Endothelial cell of umbilical vein (primary cell): Measurements from ENCODE around the gene C1QTNF5. TPM values are rescaled to one million over a fixed set of nuclear protein-coding genes. Genes with fewer than 3 reads are reported as not detected.
A peak's percentile ranks its signal among the peaks of the same experiment; 100 is the strongest.

Source experiments
- BruUV-seq: library from RNA; stranded (reverse); fragments of 400-500 nt; replicated peaks from 2 replicates; lab custom pipeline; 2021; lab: Mats Ljungman, UMichigan
- CTCF ChIA-PET: fragments of 300-600, 350-600 bp; sonication (Branson Sonifier 250); formaldehyde crosslinking; loops from one replicate; lab custom pipeline; 2021; ENCODE audit warnings: antibody characterized with exemption, inconsistent platforms; lab: Charles Lee
- POLR2A ChIA-PET: fragments of 300-600, 350-600 bp; sonication (Branson Sonifier 250); formaldehyde crosslinking; loops from one replicate; lab custom pipeline; 2021; ENCODE audit warnings: antibody characterized with exemption, inconsistent platforms; lab: Charles Lee
- DNase-seq: peaks from one replicate; pipeline ENCODE4 v3.0.0-alpha.2; 2011; ENCODE audit warnings: low read depth, low spot score
- FAIRE-seq: peaks from 2 replicates; lab custom pipeline; 2011; peaks lifted over from hg19 to GRCh38; lab: Jason Lieb, UNC
- H2AFZ ChIP-seq: 2 replicates; pipeline ENCODE4 v1.6.0; 2012; ENCODE audit warnings: low read depth, low read length, control low read depth, inconsistent platforms
- H3K27ac ChIP-seq: 2 replicates; pipeline ENCODE4 v1.5.1; 2011; ENCODE audit warnings: low read depth, mild to moderate bottlenecking, control low read depth, low read length, moderate library complexity; ENCODE audit not compliant: insufficient read depth
- H3K27me3 ChIP-seq, 2 experiments: 2 replicates each; pipeline versions ENCODE4 v1.6.0 to v1.6.1; 2011; ENCODE audit warnings: low read length in 2 of 2, mixed read lengths in 1 of 2; ENCODE audit not compliant: control insufficient read depth in 2 of 2, insufficient read depth in 2 of 2
- H3K36me3 ChIP-seq, 2 experiments: 2 replicates in 1 of 2; 3 replicates in 1 of 2; pipeline ENCODE4 v1.5.1; 2011; ENCODE audit warnings: low read length in 2 of 2, mild to moderate bottlenecking in 1 of 2, moderate library complexity in 1 of 2; ENCODE audit not compliant: control insufficient read depth in 2 of 2, insufficient read depth in 2 of 2; ENCODE audit errors: extremely low read depth in 1 of 2
- H3K4me1 ChIP-seq: 3 replicates; pipeline ENCODE4 v1.5.1; 2011; ENCODE audit warnings: mild to moderate bottlenecking, low read length; ENCODE audit not compliant: control insufficient read depth, insufficient read depth; ENCODE audit errors: extremely low read depth
- H3K4me2 ChIP-seq: 2 replicates; pipeline ENCODE4 v1.6.1; 2011; ENCODE audit warnings: low read length, control low read depth, mixed read lengths; ENCODE audit not compliant: insufficient read depth
- H3K4me3 ChIP-seq, 3 experiments: fragments of 200-600 bp in 1 of 3; sonication (generic), shearing (Covaris generic) in 1 of 3; replicated peaks in 1 of 3; 2 replicates each; pipeline ENCODE4 v1.5.1; 2011 to 2016; ENCODE audit warnings: control low read depth in 3 of 3, low read length in 3 of 3, mild to moderate bottlenecking in 2 of 3, inconsistent platforms in 1 of 3, low read depth in 1 of 3, moderate library complexity in 1 of 3; ENCODE audit not compliant: insufficient read depth in 1 of 3
- H3K79me2 ChIP-seq: 2 replicates; pipeline ENCODE4 v1.6.0; 2012; ENCODE audit warnings: low read length, inconsistent platforms; ENCODE audit not compliant: control insufficient read depth, insufficient read depth
- H3K9ac ChIP-seq: replicated peaks from 2 replicates; pipeline ENCODE3; 2011; ENCODE audit warnings: low read length, control low read depth; ENCODE audit not compliant: insufficient read depth; ENCODE audit errors: extremely low read depth
- H3K9me1 ChIP-seq: replicated peaks from 3 replicates; pipeline ENCODE4 v1.6.0; 2011; ENCODE audit warnings: mild to moderate bottlenecking, low read length; ENCODE audit not compliant: control insufficient read depth, insufficient read depth; ENCODE audit errors: extremely low read depth
- H3K9me3 ChIP-seq: replicated peaks from 2 replicates; pipeline ENCODE4 v1.5.1; 2012; ENCODE audit warnings: low read length, inconsistent platforms; ENCODE audit not compliant: control insufficient read depth, insufficient read depth
- H4K20me1 ChIP-seq: replicated peaks from 2 replicates; pipeline ENCODE3; 2011; ENCODE audit warnings: mild to moderate bottlenecking, low read length; ENCODE audit not compliant: control insufficient read depth, insufficient read depth; ENCODE audit errors: extremely low read depth
- EZH2 ChIP-seq: IDR thresholded peaks from 2 replicates; pipeline ENCODE4 v1.6.1; 2012; ENCODE audit warnings: borderline replicate concordance, low read depth, mild to moderate bottlenecking, moderate library complexity, low read length, inconsistent platforms; ENCODE audit not compliant: severe bottlenecking
- FOS ChIP-seq: IDR thresholded peaks from 2 replicates; pipeline ENCODE4 v1.6.1; 2011; ENCODE audit warnings: mild to moderate bottlenecking, low read length, moderate library complexity, borderline replicate concordance; ENCODE audit not compliant: insufficient read depth
- JUN ChIP-seq: IDR thresholded peaks from 2 replicates; pipeline ENCODE4 v1.6.1; 2011; ENCODE audit warnings: borderline replicate concordance, low read depth; ENCODE audit not compliant: insufficient read length, insufficient read depth
- MAX ChIP-seq: IDR thresholded peaks from 2 replicates; pipeline ENCODE4 v1.6.1; 2011; ENCODE audit not compliant: insufficient read depth, insufficient read length
- POLR2A ChIP-seq: IDR thresholded peaks from 2 replicates; pipeline ENCODE4 v1.6.1; 2012; ENCODE audit warnings: low read depth, mild to moderate bottlenecking, control low read depth, low read length
- POLR2AphosphoS5 ChIP-seq: IDR thresholded peaks from 2 replicates; pipeline ENCODE4 v1.6.1; 2012; ENCODE audit warnings: low read depth, mild to moderate bottlenecking, control low read depth, low read length, moderate library complexity; ENCODE audit not compliant: insufficient read depth
- dilution Hi-C: fragments of 300-500 bp; cut with MboI; formaldehyde crosslinking; loops from one replicate; pipeline ENCODE4 v1.15.0; 2019; ENCODE audit warnings: low sequenced_read_pairs; ENCODE audit not compliant: extremely low pct_ligation_motif_present
- intact Hi-C: fragments of 100-400 bp; cut with micrococcal nuclease; formaldehyde crosslinking; loops from one replicate; pipeline ENCODE4 v1.10.0; 2022
- polyA plus RNA-seq, 4 experiments: library from polyadenylated mRNA; depleted of rRNA in 3 of 4; stranded (reverse) in 3 of 4; unstranded in 1 of 4; fragments of >200 nt; gene quantifications; 2 replicates each; pipeline versions ENCODE4 v1.2.1 to v1.2.3, GENCODE V29; 2011 to 2012; ENCODE audit warnings: missing spikeins in 1 of 4
- total RNA-seq: library from RNA; stranded (reverse); gene quantifications from 2 replicates; pipeline ENCODE4 v1.2.3, GENCODE V29; 2021

The C1QTNF5 gene
- total and polyA plus RNA-seq, 2 donors (not counting 3 experiments of a cell fraction or from before 2014, with no cell fraction given): 126 to 201 TPM

GRCh38 chr11:119320776-119321524, 19.7 kb downstream of the C1QTNF5 start:
- no peaks in the 10 kb centered on the region for H3K36me3 ChIP-seq
- peak overlapping the region; percentile 63 for H2AFZ ChIP-seq
- H3K9me1 ChIP-seq: no peaks in the 10 kb centered on the region
- no peaks in the 10 kb centered on the region for H4K20me1 ChIP-seq
- intact Hi-C loops (loop anchor here (1.0 to 2.0 kb wide), 9 partner anchors 13 to 708 kb away; partner anchors contain the start of genes DDX6, RNF26, RPS25 and TRAPPC4), dilution Hi-C loops (no loop called here)
- FAIRE-seq (peak; percentile 68), DNase-seq (peak; percentile 73)
- H3K9ac ChIP-seq: peak overlapping the region; percentile 68
- ChIA-PET POLR2A (interaction anchor here (0.9 to 1.2 kb wide), 2 partner anchors 17 to 226 kb away, joined by 3 to 4 read pairs; a partner anchor contains a TSS), CTCF (interaction anchor here (0.5 to 15.9 kb wide), 15 partner anchors 11 to 302 kb away, joined by 3 to 301 read pairs (median 3); partner anchors contain the start of genes C1QTNF5, CBL, DPAGT1 and RPS25)
- peak overlapping the region in 2 of 3 experiments; percentile 14 to 29 for H3K4me3 ChIP-seq
- H3K4me1 ChIP-seq: peaks cover 53% of the 10 kb centered on the region
- no peaks in the 10 kb centered on the region for H3K9me3 ChIP-seq
- H3K79me2 ChIP-seq: peaks cover 15% of the 10 kb centered on the region
- BruUV-seq: TSS peak; percentile 25
- peak; percentile 67 for TF ChIP-seq POLR2A
- TF ChIP-seq EZH2: no peak
- TF ChIP-seq JUN: no peak
- peak; percentile 76 for TF ChIP-seq POLR2AphosphoS5
- no peak for TF ChIP-seq MAX
- no peak for TF ChIP-seq FOS
- peak overlapping the region; percentile 57 for H3K4me2 ChIP-seq
- no peaks in the 10 kb centered on the region for H3K27me3 ChIP-seq
- peak overlapping the region; percentile 93 for H3K27ac ChIP-seq
